MM.1S (cell line): Measurements from ENCODE around the gene CENPB.

Experiments
- DNase-seq: peaks from one replicate; pipeline ENCODE4 v3.0.0-alpha.2; 2015
- H2AFZ ChIP-seq: fragments of 300-600 bp; sonication (generic); 2 replicates; pipeline ENCODE4 v1.6.0; 2016; ENCODE audit warnings: antibody characterized with exemption, low read length
- H3F3A ChIP-seq: fragments of 300-600 bp; sonication (generic); 2 replicates; pipeline ENCODE4 v1.6.1; 2016; ENCODE audit warnings: mild to moderate bottlenecking, antibody characterized with exemption, low read length, moderate library complexity, mixed read lengths; ENCODE audit not compliant: insufficient read depth
- H3K27ac ChIP-seq: fragments of 300-600 bp; sonication (generic); 2 replicates; pipeline ENCODE4 v1.5.1; 2016; ENCODE audit warnings: mild to moderate bottlenecking, low read length
- H3K27me3 ChIP-seq: fragments of 300-600 bp; sonication (generic); replicated peaks from 2 replicates; pipeline ENCODE4 v1.6.0; 2016; ENCODE audit warnings: low read length; ENCODE audit not compliant: insufficient read depth
- H3K36me3 ChIP-seq: fragments of 300-600 bp; sonication (generic); replicated peaks from 2 replicates; pipeline ENCODE4 v1.6.1; 2016; ENCODE audit warnings: mild to moderate bottlenecking, low read length, mixed read lengths; ENCODE audit not compliant: insufficient read depth
- H3K4me1 ChIP-seq: fragments of 300-600 bp; sonication (generic); 2 replicates; pipeline ENCODE4 v1.6.1; 2016; ENCODE audit warnings: low read length, mixed read lengths
- H3K4me2 ChIP-seq: fragments of 300-600 bp; sonication (generic); 2 replicates; pipeline ENCODE4 v1.6.0; 2016; ENCODE audit warnings: low read depth, low read length
- H3K4me3 ChIP-seq: fragments of 300-600 bp; sonication (generic); 2 replicates; pipeline ENCODE4 v1.5.1; 2016; ENCODE audit warnings: low read length, mixed read lengths
- H3K79me2 ChIP-seq: fragments of 300-600 bp; sonication (generic); 2 replicates; pipeline ENCODE4 v1.6.1; 2016; ENCODE audit warnings: mixed run types, low read length, mixed read lengths
- H3K9ac ChIP-seq: fragments of 300-600 bp; sonication (generic); 2 replicates; pipeline ENCODE4 v1.6.1; 2016; ENCODE audit warnings: low read length, mixed read lengths
- H3K9me2 ChIP-seq: fragments of 300-600 bp; sonication (generic); replicated peaks from 2 replicates; pipeline ENCODE4 v1.6.1; 2016; ENCODE audit warnings: mild to moderate bottlenecking, low read length, mixed read lengths; ENCODE audit not compliant: insufficient read depth
- H3K9me3 ChIP-seq: fragments of 300-600 bp; sonication (generic); replicated peaks from 2 replicates; pipeline ENCODE4 v1.6.1; 2016; ENCODE audit warnings: mild to moderate bottlenecking, low read length, mixed read lengths; ENCODE audit not compliant: insufficient read depth
- H4K20me1 ChIP-seq: fragments of 300-600 bp; sonication (generic); 2 replicates; pipeline ENCODE4 v1.6.1; 2016; ENCODE audit warnings: mild to moderate bottlenecking, low read length, moderate library complexity, mixed read lengths; ENCODE audit not compliant: insufficient read depth
- CTCF ChIP-seq: fragments of 300-600 bp; sonication (generic); IDR thresholded peaks from 2 replicates; pipeline ENCODE4 v1.5.1; 2016; ENCODE audit warnings: antibody characterized with exemption, low read length, mixed read lengths
- EZH2 ChIP-seq: fragments of 300-600 bp; sonication (generic); optimal IDR thresholded peaks from 2 replicates; pipeline ENCODE3; 2017; ENCODE audit warnings: low read depth, mild to moderate bottlenecking, antibody characterized with exemption, low read length, mixed read lengths
- EZH2phosphoT487 ChIP-seq: fragments of 300-600 bp; sonication (generic); IDR thresholded peaks from 2 replicates; pipeline ENCODE4 v1.6.1; 2018; ENCODE audit warnings: antibody characterized with exemption, low read length

The CENPB gene

GRCh38 chr20:3820901-3821727 lies 34.6 kb upstream of the CENPB start:
- Histone ChIP-seq H3K9me3 (no peaks in the 10 kb centered on the region), H3K36me3 (no peaks in the 10 kb centered on the region), H3K4me2 (peak overlapping the region; percentile 92), H3K27me3 (no peaks in the 10 kb centered on the region), H3K79me2 (peaks cover 10% of the 10 kb centered on the region), H2AFZ (peak overlapping the region; percentile 94), H3K27ac (peak overlapping the region; percentile 96), H3K4me3 (peak overlapping the region; percentile 95), H4K20me1 (no peaks in the 10 kb centered on the region), H3K9ac (peak overlapping the region; percentile 99), H3K4me1 (0 out of 2 replicates have a peak, but pooled peaks cover 5% of the 10 kb centered on the region), H3F3A (peaks cover 6% of the 10 kb centered on the region; the same call in 1 of the 2 replicates), H3K9me2 (no peaks in the 10 kb centered on the region)
- TF ChIP-seq EZH2: no peak
- TF ChIP-seq EZH2phosphoT487: no peak
- TF ChIP-seq CTCF: no peak
- no peak for DNase-seq

- H3K27me3 ChIP-seq: no peaks in the 10 kb centered on the region
- H3K9me3 ChIP-seq: no peaks in the 10 kb centered on the region
- H3K4me1 ChIP-seq: 0 out of 2 replicates have a peak, but pooled peaks cover 5% of the 10 kb centered on the region
- H3K4me2 ChIP-seq: peak within 1 kb of the TSS; percentile 92
- H3K79me2 ChIP-seq: peaks cover 10% of the 10 kb centered on the region
- peak within 1 kb of the TSS; percentile 96 for H3K27ac ChIP-seq
- H2AFZ ChIP-seq: peak within 1 kb of the TSS; percentile 94
- peaks cover 6% of the 10 kb centered on the region; the same call in 1 of the 2 replicates for H3F3A ChIP-seq
- no peaks in the 10 kb centered on the region for H3K9me2 ChIP-seq
- peak within 1 kb of the TSS; percentile 99 for H3K9ac ChIP-seq
- peak within 1 kb of the TSS; percentile 95 for H3K4me3 ChIP-seq
- H3K36me3 ChIP-seq: no peaks in the 10 kb centered on the region
- no peak for TF ChIP-seq EZH2phosphoT487
- no peak for TF ChIP-seq EZH2
- peak; percentile 95 for TF ChIP-seq CTCF
- H4K20me1 ChIP-seq: no peaks in the 10 kb centered on the region
- peak; percentile 97 for DNase-seq
Observed at GRCh38 chr20:3820048-3820900, 33.7 kb upstream of the CENPB start, which contains the start of gene AP5S1. AP5S1 (plus strand) TSS chr20:3820547; CDS start chr20:3822118, 1,571 bp downstream.

- Histone ChIP-seq H3K27me3 (no peaks in the 10 kb centered on the region), H3K4me1 (0 out of 2 replicates have a peak, but pooled peaks cover 5% of the 10 kb centered on the region), H3K4me3 (peak overlapping the region; percentile 95), H3K4me2 (peak overlapping the region; percentile 71), H3K27ac (peak overlapping the region; percentile 96; the same call in 1 of the 2 replicates), H2AFZ (peak overlapping the region; percentile 94), H3K79me2 (peaks cover 10% of the 10 kb centered on the region), H3K9me3 (no peaks in the 10 kb centered on the region), H3F3A (peaks cover 6% of the 10 kb centered on the region; the same call in 1 of the 2 replicates), H4K20me1 (no peaks in the 10 kb centered on the region), H3K36me3 (no peaks in the 10 kb centered on the region), H3K9ac (peak overlapping the region; percentile 99), H3K9me2 (no peaks in the 10 kb centered on the region)
- no peak for TF ChIP-seq CTCF
- TF ChIP-seq EZH2phosphoT487: no peak
- no peak for TF ChIP-seq EZH2
- no peak for DNase-seq
Observed at GRCh38 chr20:3819411-3820047, 33.0 kb upstream of the CENPB start.
